ENCODE measurements around the gene RAB27B.
A peak's percentile ranks its signal among the peaks of the same experiment; 100 is the strongest.

The RAB27B gene

GRCh38 chr18:54872681-54873080, 44.4 kb downstream of the RAB27B start:
- DNase-seq: peak; percentile 5

- DNase-seq: no peak
These were observed 45.6 kb downstream of the RAB27B start for GRCh38 chr18:54873884-54874255.

GRCh38 chr18:54875063-54875462, 46.8 kb downstream of the RAB27B start:
- no peak for DNase-seq

- DNase-seq: no peak
These were observed 48.8 kb downstream of the RAB27B start for GRCh38 chr18:54877076-54877475.

GRCh38 chr18:54878159-54878622, 49.9 kb downstream of the RAB27B start:
- no peak for DNase-seq

GRCh38 chr18:54878659-54879358, 50.5 kb downstream of the RAB27B start:
- no peak for DNase-seq

GRCh38 chr18:54879691-54880090, 51.4 kb downstream of the RAB27B start:
- no peak for DNase-seq

GRCh38 chr18:54880395-54881105, 52.3 kb downstream of the RAB27B start:
- no peak for DNase-seq

GRCh38 chr18:54881229-54881768, 53.0 kb downstream of the RAB27B start:
- no peak for DNase-seq

GRCh38 chr18:54882318-54882717, 54.0 kb downstream of the RAB27B start:
- no peak for DNase-seq

- no peak for DNase-seq
These were observed 55.7 kb downstream of the RAB27B start for GRCh38 chr18:54883816-54884604.

- DNase-seq: no peak
These were observed 60.1 kb downstream of the RAB27B start for GRCh38 chr18:54888378-54888777.

GRCh38 chr18:54888933-54889332, 60.7 kb downstream of the RAB27B start:
- DNase-seq: no peak

GRCh38 chr18:54899500-54899899, 71.2 kb downstream of the RAB27B start:
- no peak for DNase-seq

GRCh38 chr18:54900290-54900689, 72.0 kb downstream of the RAB27B start:
- no peak for DNase-seq

- DNase-seq: no peak
These were observed 76.3 kb downstream of the RAB27B start for GRCh38 chr18:54904581-54904980.

GRCh38 chr18:54905629-54906028, 77.4 kb downstream of the RAB27B start:
- no peak for DNase-seq

GRCh38 chr18:54906331-54907185, 78.3 kb downstream of the RAB27B start:
- no peak for DNase-seq

GRCh38 chr18:54909538-54909937, 81.3 kb downstream of the RAB27B start:
- DNase-seq: no peak

- DNase-seq: no peak
These were observed 82.1 kb downstream of the RAB27B start for GRCh38 chr18:54910161-54910919.

- no peak for DNase-seq
These were observed 83.3 kb downstream of the RAB27B start for GRCh38 chr18:54911551-54911950.

GRCh38 chr18:54914816-54915215, 86.5 kb downstream of the RAB27B start:
- DNase-seq: no peak

Measured in NCI-H1105 treated with DMSO at 0.1 percent for 48 hours (cell line).